ENCODE results near the gene ITGB5. TPM values are rescaled to one million over a fixed set of nuclear protein-coding genes. Genes with fewer than 3 reads are reported as not detected.
A peak's percentile ranks its signal among the peaks of the same experiment; 100 is the strongest.

ITGB5 gene
- total and polyA plus RNA-seq, 2 donors (not counting 1 experiment from before 2014, with no cell fraction given) = 99.7 to 196 TPM

GRCh38 chr3:124774327-124774718 is 112.8 kb downstream of the ITGB5 start:
- H3K4me1 ChIP-seq (ENCODE audit: control insufficient read depth, extremely low read depth, insufficient read depth, low read length) = peaks cover 30% of the 10 kb centered on the region
- H3K27ac ChIP-seq (ENCODE audit: insufficient read depth, low read length) = peak overlapping the region; percentile 16
- TF ChIP-seq EZH2 (IDR thresholded peaks at IDR 0.05; ENCODE audit: low read length, missing control alignments) = no peak
- TF ChIP-seq, protein P1, sequence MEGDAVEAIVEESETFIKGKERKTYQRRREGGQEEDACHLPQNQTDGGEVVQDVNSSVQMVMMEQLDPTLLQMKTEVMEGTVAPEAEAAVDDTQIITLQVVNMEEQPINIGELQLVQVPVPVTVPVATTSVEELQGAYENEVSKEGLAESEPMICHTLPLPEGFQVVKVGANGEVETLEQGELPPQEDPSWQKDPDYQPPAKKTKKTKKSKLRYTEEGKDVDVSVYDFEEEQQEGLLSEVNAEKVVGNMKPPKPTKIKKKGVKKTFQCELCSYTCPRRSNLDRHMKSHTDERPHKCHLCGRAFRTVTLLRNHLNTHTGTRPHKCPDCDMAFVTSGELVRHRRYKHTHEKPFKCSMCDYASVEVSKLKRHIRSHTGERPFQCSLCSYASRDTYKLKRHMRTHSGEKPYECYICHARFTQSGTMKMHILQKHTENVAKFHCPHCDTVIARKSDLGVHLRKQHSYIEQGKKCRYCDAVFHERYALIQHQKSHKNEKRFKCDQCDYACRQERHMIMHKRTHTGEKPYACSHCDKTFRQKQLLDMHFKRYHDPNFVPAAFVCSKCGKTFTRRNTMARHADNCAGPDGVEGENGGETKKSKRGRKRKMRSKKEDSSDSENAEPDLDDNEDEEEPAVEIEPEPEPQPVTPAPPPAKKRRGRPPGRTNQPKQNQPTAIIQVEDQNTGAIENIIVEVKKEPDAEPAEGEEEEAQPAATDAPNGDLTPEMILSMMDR (conservative IDR thresholded peaks at IDR 0.05 in 1 of 2, IDR thresholded peaks at IDR 0.05 in 1 of 2; ENCODE audit: low read depth in 1 of 2, low read length in 2 of 2) = no peak
- no peak overlapping the region for H3K9ac ChIP-seq (ENCODE audit: insufficient read depth, low read length)
- H2AFZ ChIP-seq (ENCODE audit: low read length) = no peak overlapping the region
- peak; percentile 43 to 85 for DNase-seq (ENCODE audit: low read depth in 2 of 2)
- no peaks in the 10 kb centered on the region for H3K27me3 ChIP-seq (ENCODE audit: control insufficient read depth, insufficient read depth, low read length)
- H3K4me2 ChIP-seq (ENCODE audit: extremely low read depth, insufficient read depth, low read length) = peak overlapping the region; percentile 28
- no peaks in the 10 kb centered on the region for H4K20me1 ChIP-seq (ENCODE audit: control insufficient read depth, extremely low read depth, insufficient read depth, low read length)
- H3K36me3 ChIP-seq (ENCODE audit: control insufficient read depth, insufficient read depth, low read length) = no peaks in the 10 kb centered on the region
- no peaks in the 10 kb centered on the region for H3K9me3 ChIP-seq (ENCODE audit: control insufficient read depth, insufficient read depth, low read depth, low read length)
- H3K79me2 ChIP-seq (ENCODE audit: control insufficient read depth, insufficient read depth, low read length) = no peaks in the 10 kb centered on the region
- H3K4me3 ChIP-seq (replicated peaks in 1 of 4; ENCODE audit: control extremely low read depth in 1 of 4, insufficient read depth in 1 of 4, low read depth in 3 of 4, low read length in 4 of 4) = no peak overlapping the region

DNA sequence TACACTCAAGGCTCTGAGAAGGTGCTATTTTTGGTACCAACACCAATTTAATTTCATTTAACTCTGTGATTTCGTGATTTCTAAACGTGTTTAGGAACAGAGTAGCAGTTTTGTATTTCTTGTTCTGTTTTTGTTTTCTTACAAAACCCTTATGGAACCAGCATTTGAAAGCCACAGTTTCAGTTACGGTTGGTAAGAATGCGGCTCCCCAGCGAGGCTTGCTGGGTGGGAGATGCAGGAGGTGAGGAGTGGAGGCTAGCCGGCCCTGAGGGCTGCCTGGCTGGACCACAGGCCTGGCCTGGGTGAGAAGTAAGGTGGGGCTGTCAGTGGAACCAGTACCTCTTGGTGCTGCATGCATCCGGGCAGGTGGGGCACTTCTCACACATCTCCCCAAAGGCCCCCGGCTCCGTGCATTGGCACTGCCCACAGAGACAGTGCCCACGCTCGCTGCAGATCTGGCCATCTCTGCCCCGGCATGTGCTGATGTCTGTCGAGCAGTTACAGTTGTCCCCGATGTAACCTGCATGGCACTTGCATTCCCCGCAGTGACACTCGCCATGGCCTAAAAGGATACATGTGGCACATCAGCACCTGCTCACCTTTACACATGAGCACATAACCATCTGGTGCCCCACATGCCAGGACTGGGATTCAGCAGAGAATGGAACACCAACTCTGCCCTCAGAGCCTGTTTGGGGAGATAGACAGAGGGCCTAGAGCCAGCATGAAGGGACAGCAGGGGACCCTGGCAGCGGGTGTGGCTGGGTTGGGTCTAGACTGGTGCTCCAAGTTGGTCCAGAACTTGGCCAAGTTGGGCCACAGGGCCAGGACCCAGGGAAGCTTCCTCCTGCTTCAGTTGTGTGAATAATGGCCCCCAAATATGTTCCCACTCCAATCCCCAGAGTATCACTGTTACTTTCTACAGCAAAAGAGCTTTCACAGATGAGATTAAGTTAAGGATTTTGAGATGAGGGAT is 113.5 kb downstream of the ITGB5 start:
- no peak overlapping the region for H3K4me3 ChIP-seq (replicated peaks in 1 of 4; ENCODE audit: control extremely low read depth in 1 of 4, insufficient read depth in 1 of 4, low read depth in 3 of 4, low read length in 4 of 4)
- peaks cover 30% of the 10 kb centered on the region for H3K4me1 ChIP-seq (ENCODE audit: control insufficient read depth, extremely low read depth, insufficient read depth, low read length)
- no peak overlapping the region for H3K9ac ChIP-seq (ENCODE audit: insufficient read depth, low read length)
- no peaks in the 10 kb centered on the region for H3K27me3 ChIP-seq (ENCODE audit: control insufficient read depth, insufficient read depth, low read length)
- no peaks in the 10 kb centered on the region for H3K79me2 ChIP-seq (ENCODE audit: control insufficient read depth, insufficient read depth, low read length)
- peak overlapping the region; percentile 11 for H3K27ac ChIP-seq (ENCODE audit: insufficient read depth, low read length)
- DNase-seq (ENCODE audit: low read depth in 2 of 2) = no peak
- no peak overlapping the region for H3K4me2 ChIP-seq (ENCODE audit: extremely low read depth, insufficient read depth, low read length)
- no peak for TF ChIP-seq EZH2 (IDR thresholded peaks at IDR 0.05; ENCODE audit: low read length, missing control alignments)
- TF ChIP-seq, protein P1 (conservative IDR thresholded peaks at IDR 0.05 in 1 of 2, IDR thresholded peaks at IDR 0.05 in 1 of 2; ENCODE audit: low read depth in 1 of 2, low read length in 2 of 2) = no peak
- no peaks in the 10 kb centered on the region for H4K20me1 ChIP-seq (ENCODE audit: control insufficient read depth, extremely low read depth, insufficient read depth, low read length)
- peaks cover 3% of the 10 kb centered on the region for H3K36me3 ChIP-seq (ENCODE audit: control insufficient read depth, insufficient read depth, low read length)
- no peak overlapping the region for H2AFZ ChIP-seq (ENCODE audit: low read length)
- no peaks in the 10 kb centered on the region for H3K9me3 ChIP-seq (ENCODE audit: control insufficient read depth, insufficient read depth, low read depth, low read length)

DNA sequence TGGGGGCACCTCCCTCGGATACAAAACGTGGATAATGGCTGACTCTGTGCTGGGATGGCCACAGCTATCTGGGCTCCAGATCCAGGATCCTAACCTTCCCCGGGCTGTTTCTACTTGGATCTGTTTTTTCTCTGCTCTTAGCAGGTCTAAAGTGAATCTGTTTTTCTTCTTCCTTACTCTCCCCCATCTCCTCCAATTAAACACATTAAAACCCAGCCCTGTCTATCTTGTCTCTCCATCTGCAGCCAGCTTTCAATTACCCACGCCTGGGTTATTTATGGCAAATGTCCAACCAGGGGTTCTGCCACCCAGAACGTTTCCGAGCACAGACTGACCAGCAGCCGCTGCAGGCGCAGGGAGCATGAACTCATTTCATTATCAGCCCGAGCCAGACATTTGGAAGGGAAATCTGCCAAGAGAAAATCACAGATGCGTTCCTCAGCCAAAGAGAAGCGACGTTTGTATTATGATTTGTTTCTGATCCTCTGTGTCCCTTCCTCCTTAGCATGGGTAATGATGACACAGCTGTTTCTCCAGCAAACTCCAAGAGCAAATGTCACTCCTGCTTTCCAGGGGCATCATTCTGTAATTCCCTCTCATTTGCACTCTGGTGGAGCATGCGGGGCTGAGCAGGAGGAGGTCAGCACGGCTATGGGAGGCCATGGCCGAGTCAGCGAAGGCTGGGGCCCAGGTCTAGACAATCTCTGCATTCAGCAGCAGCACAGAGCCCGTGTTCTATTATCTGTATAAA is 114.9 kb downstream of the ITGB5 start:
- peak; percentile 68 to 74 for DNase-seq (ENCODE audit: low read depth in 2 of 2)
- H3K27me3 ChIP-seq (ENCODE audit: control insufficient read depth, insufficient read depth, low read length) = no peaks in the 10 kb centered on the region
- H3K9ac ChIP-seq (ENCODE audit: insufficient read depth, low read length) = no peak overlapping the region
- no peak for TF ChIP-seq EZH2 (IDR thresholded peaks at IDR 0.05; ENCODE audit: low read length, missing control alignments)
- TF ChIP-seq, protein P1 (conservative IDR thresholded peaks at IDR 0.05 in 1 of 2, IDR thresholded peaks at IDR 0.05 in 1 of 2; ENCODE audit: low read depth in 1 of 2, low read length in 2 of 2) = no peak
- H3K4me2 ChIP-seq (ENCODE audit: extremely low read depth, insufficient read depth, low read length) = peak overlapping the region; percentile 60
- no peaks in the 10 kb centered on the region for H4K20me1 ChIP-seq (ENCODE audit: control insufficient read depth, extremely low read depth, insufficient read depth, low read length)
- H3K79me2 ChIP-seq (ENCODE audit: control insufficient read depth, insufficient read depth, low read length) = no peaks in the 10 kb centered on the region
- peaks cover 30% of the 10 kb centered on the region for H3K4me1 ChIP-seq (ENCODE audit: control insufficient read depth, extremely low read depth, insufficient read depth, low read length)
- H2AFZ ChIP-seq (ENCODE audit: low read length) = no peak overlapping the region
- H3K36me3 ChIP-seq (ENCODE audit: control insufficient read depth, insufficient read depth, low read length) = peaks cover 6% of the 10 kb centered on the region
- no peak overlapping the region for H3K4me3 ChIP-seq (replicated peaks in 1 of 4; ENCODE audit: control extremely low read depth in 1 of 4, insufficient read depth in 1 of 4, low read depth in 3 of 4, low read length in 4 of 4)
- no peaks in the 10 kb centered on the region for H3K9me3 ChIP-seq (ENCODE audit: control insufficient read depth, insufficient read depth, low read depth, low read length)
- H3K27ac ChIP-seq (ENCODE audit: insufficient read depth, low read length) = peak overlapping the region; percentile 26

Data from fibroblast of lung (primary cell).